ENCODE measurements around the gene PHF21A.

PHF21A gene

DNA sequence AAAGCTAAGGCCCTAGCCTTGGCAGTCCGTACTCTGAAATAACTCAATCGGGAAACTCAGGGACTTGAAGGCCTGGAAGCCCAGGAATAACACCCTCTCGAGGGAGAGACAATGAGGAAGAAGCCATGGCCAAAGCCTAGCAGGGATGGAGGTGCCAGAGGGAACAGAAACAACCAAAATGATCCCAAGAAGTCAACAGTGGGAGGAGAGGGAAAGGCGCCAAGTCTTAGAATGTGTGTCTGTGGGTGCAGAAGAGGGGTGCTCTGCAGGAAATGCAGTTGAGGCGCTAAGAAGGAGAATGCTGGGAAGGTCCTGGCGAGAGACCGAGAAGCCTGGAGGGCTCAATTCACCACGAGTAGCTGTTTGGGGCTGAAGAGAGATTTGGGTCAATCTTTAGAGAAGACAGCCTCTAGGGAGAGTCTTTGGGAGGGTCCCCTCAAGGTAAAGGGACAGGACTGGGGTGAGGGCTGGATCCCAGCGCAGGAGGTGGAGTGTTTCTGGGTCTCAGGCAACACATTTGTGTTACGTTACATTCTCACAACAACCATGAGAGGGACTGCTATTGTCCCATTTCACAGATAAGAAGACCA lies 236.6 kb downstream of the PHF21A start:
- DNase-seq (ENCODE audit: low read depth): no peak
